HFFc6 (cell line): ENCODE measurements around the gene PAM16. TPM values are rescaled to one million over a fixed set of nuclear protein-coding genes. Genes with fewer than 3 reads are reported as not detected.

Experiments
- DNase-seq: peaks from one replicate; pipeline ENCODE4 v3.0.0-alpha.2; 2018
- H3K27ac Mint-ChIP-seq: 2 replicates; pipeline ENCODE4 v1.8.0; 2020; ENCODE audit warnings: mild to moderate bottlenecking, mixed read lengths
- H3K27me3 Mint-ChIP-seq: 2 replicates; pipeline ENCODE4 v1.8.0; 2021; ENCODE audit warnings: mild to moderate bottlenecking, moderate library complexity, mixed read lengths; ENCODE audit not compliant: insufficient read depth
- H3K36me3 Mint-ChIP-seq: 2 replicates; pipeline ENCODE4 v1.8.0; 2021; ENCODE audit warnings: low read depth, mixed read lengths
- H3K4me1 Mint-ChIP-seq: 2 replicates; pipeline ENCODE4 v1.8.0; 2020; ENCODE audit warnings: low read depth, mixed read lengths
- H3K4me3 Mint-ChIP-seq: 2 replicates; pipeline ENCODE4 v1.8.0; 2020; ENCODE audit warnings: mild to moderate bottlenecking, moderate library complexity, mixed read lengths
- H3K9me3 Mint-ChIP-seq: 2 replicates; pipeline ENCODE4 v1.8.0; 2020; ENCODE audit warnings: mild to moderate bottlenecking, mixed read lengths
- CTCF ChIP-seq: fragments of 200-600 bp; sonication (generic); IDR thresholded peaks from 2 replicates; pipeline ENCODE4 v1.5.0; 2021; ENCODE audit warnings: antibody characterized with exemption, mild to moderate bottlenecking
- total RNA-seq, 6 experiments: library from RNA; stranded (reverse); fragmentation: NEBNext Ultra II Directional; extraction: Animal tissue kit (Norgen Biotek cat#: 25700); gene quantifications; 2 replicates in 1 of 6; 3 replicates in 5 of 6; pipeline ENCODE4 v1.2.3, GENCODE V29; 2021

The PAM16 gene
- total RNA-seq, 6 experiments from 2014 or later, result 44.9 to 50.8 (median 46.1) TPM

DNA sequence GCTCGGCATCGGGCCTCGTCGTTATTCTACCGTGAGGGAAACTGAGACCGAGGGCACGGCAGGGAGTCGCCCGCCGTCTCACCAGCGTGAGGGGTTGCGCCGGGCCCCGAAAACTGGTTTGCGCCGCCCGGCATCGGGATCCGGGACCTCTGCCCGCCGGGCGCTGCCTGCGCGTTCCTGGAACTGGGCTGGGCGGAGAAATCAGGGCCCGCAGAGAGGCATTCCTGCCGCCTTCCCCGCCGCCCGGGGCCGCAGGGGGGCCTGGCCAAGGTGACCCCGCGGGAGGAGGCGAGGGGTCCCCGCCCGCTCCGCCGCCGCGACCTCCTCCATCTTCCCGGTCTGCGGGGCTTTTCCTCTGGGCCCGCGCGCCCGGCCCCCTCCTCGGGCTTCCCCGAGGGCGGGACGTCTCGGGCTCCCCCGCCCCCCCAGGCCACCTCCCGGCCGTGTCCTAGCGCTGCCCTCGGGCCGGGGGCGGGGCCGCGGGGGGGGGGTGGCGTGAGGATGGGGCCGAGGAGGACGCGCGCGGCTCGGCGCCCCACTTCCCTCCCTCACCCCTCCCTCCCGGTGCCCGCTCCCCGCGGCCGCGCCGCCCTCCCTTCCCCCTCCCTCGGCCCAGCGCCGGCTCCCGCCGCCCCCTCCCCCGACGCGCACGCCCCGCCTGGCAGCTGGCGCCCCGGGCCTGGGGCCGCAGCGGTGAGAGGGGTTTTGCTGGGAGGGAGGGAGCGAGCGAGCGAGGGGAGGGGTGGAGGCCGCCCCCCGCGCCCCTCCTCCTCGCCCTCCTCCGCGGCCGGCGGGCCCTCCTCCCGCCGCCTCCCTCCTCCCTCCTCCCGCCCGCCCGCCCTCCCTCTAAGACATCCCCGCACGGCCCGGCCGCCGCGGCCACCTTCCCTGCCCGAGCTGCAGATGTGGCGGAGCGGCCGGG is 35.7 kb downstream of the PAM16 start, which contains the start of gene GLIS2:
Gene GLIS2, plus strand, starts transcription at position 882 of the 922 bp plus-strand sequence. CDS start 16,214 bp downstream, outside the sequence.
- DNase-seq, result peak; percentile 49
- Mint-ChIP-seq H3K9me3 (no peaks in the 10 kb centered on the region), H3K4me3 (peak within 1 kb of the TSS; percentile 88), H3K4me1 (peaks cover 33% of the 10 kb centered on the region), H3K36me3 (no peaks in the 10 kb centered on the region), H3K27ac (peak within 1 kb of the TSS; percentile 91), H3K27me3 (no peaks in the 10 kb centered on the region)
- no peak for TF ChIP-seq CTCF

DNA sequence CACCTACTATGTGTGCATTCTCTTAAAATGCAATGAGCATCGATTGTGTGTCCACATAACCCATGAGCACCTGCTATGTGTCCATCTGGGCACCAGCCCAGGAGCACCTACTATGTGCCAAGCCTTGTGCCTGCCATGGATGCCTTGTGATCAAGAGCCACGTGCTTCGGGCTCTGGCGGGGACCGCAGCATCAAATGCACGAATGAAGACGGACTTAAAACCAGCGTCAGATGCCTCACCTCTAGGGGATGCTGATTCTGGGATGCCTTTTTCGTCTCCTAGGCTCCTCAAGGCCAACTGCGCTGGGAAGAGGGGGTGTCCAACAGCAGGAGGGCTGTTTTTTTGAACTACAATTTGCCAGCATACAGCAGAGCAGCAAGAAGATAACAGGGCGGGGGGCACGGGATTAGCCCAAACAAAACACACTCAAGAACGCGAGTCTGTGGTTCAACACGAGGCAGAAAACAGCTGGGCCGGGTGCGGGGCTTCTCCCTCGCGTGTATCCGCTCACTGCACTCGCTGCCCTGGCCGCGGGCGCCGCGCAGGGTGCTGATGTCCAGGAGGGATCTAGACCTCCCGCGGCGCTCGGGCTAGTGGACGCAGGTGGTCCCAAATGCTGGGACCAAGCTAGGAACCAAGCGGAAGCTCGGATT is 36.5 kb downstream of the PAM16 start:
- no peaks in the 10 kb centered on the region for H3K9me3 Mint-ChIP-seq
- peak overlapping the region; percentile 91 for H3K27ac Mint-ChIP-seq
- peak overlapping the region; percentile 86 for H3K4me3 Mint-ChIP-seq
- 0 out of 2 replicates have a peak, but pooled peaks have one; percentile 3 for TF ChIP-seq CTCF
- H3K36me3 Mint-ChIP-seq, result no peaks in the 10 kb centered on the region
- no peaks in the 10 kb centered on the region for H3K27me3 Mint-ChIP-seq
- DNase-seq, result peak; percentile 42
- peaks cover 40% of the 10 kb centered on the region for H3K4me1 Mint-ChIP-seq

DNA sequence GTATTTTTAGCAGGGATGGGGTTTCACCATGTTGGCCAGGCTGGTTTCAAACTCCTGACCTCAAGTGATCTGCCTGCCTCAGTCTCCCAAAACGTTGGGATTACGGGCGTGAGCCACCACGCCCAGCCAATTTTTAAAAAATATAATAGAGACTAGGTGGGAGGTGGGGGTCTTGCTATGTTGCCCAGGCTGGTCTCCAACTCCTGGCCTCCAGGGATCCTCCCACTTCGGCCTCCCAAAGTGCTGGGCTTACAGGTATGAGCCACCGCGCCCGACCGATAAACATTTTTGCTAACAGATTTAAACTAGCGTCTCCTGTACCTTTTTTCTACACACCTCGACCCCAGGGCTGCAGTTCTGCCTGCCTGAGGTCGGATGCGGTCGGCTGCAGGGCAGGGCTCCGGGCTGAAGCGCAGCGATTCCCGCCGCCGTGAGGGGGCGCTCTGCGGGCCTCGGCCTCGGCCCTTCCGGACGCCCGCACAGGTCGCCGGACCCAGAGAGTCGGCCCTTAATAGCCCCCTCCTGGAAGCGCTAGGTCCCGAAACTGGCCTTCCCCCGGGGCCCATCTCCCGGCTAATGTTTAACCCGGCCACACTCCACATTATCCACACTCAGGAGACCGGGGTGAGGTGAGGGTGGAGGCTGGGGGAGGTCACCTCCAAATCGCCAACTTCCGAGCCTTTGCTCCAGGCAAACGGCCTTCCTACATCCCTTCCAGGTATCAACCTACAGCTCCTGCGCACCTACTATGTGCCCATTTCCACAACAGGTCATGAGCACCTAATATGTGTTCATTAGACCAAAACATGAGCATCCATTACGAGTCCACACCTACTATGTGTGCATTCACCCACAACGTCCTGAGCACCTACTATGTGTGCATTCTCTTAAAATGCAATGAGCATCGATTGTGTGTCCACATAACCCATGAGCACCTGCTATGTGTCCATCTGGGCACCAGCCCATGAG is 37.3 kb downstream of the PAM16 start:
- Mint-ChIP-seq H3K4me3 (no peak overlapping the region), H3K9me3 (no peaks in the 10 kb centered on the region), H3K27me3 (no peaks in the 10 kb centered on the region), H3K36me3 (no peaks in the 10 kb centered on the region), H3K27ac (peak overlapping the region; percentile 91), H3K4me1 (peaks cover 39% of the 10 kb centered on the region)
- no peak for DNase-seq
- TF ChIP-seq CTCF, result peak; percentile 69

GRCh38 chr16:4309833-4310266 is 41.3 kb downstream of the PAM16 start:
- peak overlapping the region; percentile 81 for H3K27ac Mint-ChIP-seq
- peaks cover 4% of the 10 kb centered on the region; the same call in 1 of the 2 replicates for H3K9me3 Mint-ChIP-seq
- peak; percentile 82 for TF ChIP-seq CTCF
- peak; percentile 87 for DNase-seq
- no peak overlapping the region; the same call in 1 of the 2 replicates for H3K4me3 Mint-ChIP-seq
- peaks cover 33% of the 10 kb centered on the region for H3K4me1 Mint-ChIP-seq
- H3K27me3 Mint-ChIP-seq, result no peaks in the 10 kb centered on the region; the same call in 1 of the 2 replicates
- H3K36me3 Mint-ChIP-seq, result peaks cover 6% of the 10 kb centered on the region
